AG04450 (cell line): ENCODE data around the gene CBLN3. TPM values are rescaled to one million over a fixed set of nuclear protein-coding genes. Genes with fewer than 3 reads are reported as not detected.
A peak's percentile ranks its signal among the peaks of the same experiment; 100 is the strongest.

Experiments used
- CTCF ChIA-PET: fragments of 300-600, 350-600 bp; formaldehyde crosslinking; extraction: SDS; loops from one replicate; lab custom pipeline; 2022; ENCODE audit warnings: antibody characterized with exemption, inconsistent platforms; lab: Charles Lee
- POLR2A ChIA-PET: fragments of 350-600 bp; formaldehyde crosslinking; extraction: SDS; loops from one replicate; lab custom pipeline; 2021; ENCODE audit warnings: antibody characterized with exemption, inconsistent platforms; lab: Yijun Ruan, JAX
- DNase-seq: peaks from one replicate; pipeline ENCODE4 v3.0.0-alpha.2; 2011; ENCODE audit warnings: low read depth, low spot score
- H3K27ac ChIP-seq: one replicate; pipeline ENCODE4 v1.5.1; 2012; ENCODE audit warnings: low read depth, low read length, control low read depth
- H3K27me3 ChIP-seq: one replicate; pipeline ENCODE4 v1.6.0; 2012; ENCODE audit warnings: low read length; ENCODE audit not compliant: control insufficient read depth, insufficient read depth
- H3K4me3 ChIP-seq: 2 replicates; pipeline ENCODE4 v1.5.1; 2011; ENCODE audit warnings: mild to moderate bottlenecking, low read depth, low read length, control low read depth
- H3K9me3 ChIP-seq: 2 replicates; pipeline ENCODE4 v1.5.1; 2012; ENCODE audit warnings: low read length; ENCODE audit not compliant: control insufficient read depth, insufficient read depth
- CTCF ChIP-seq: IDR thresholded peaks from 2 replicates; pipeline ENCODE4 v1.5.1; 2011; ENCODE audit warnings: low read depth, low read length, control low read depth, inconsistent platforms
- polyA plus RNA-seq: library from polyadenylated mRNA; depleted of rRNA; stranded (reverse); fragments of >200 nt; gene quantifications from 2 replicates; pipeline ENCODE4 v1.2.3, GENCODE V29; 2011

Gene CBLN3
- polyA plus RNA-seq, 1 experiment: 1.8 TPM

DNA sequence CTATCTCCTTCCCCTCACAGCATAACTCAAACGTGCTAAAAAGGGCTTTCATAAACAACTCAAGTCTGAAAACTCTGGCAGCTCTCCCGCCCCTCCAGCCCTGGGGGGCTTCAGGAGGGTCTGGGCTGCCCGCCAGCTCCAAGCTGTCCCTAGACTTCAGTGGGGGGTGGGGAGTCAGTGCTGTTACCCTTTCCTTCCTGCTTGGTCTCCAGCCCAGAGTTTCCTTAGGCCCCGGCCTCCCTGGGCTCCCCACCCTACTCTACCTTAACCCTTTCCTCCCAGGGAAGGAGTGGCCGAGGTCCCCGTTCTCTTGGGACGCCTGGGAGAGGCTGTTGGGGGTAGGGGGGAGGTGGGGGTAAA is 31.2 kb downstream of the CBLN3 start:
- no peak overlapping the region for H3K27ac ChIP-seq
- ChIA-PET CTCF (interaction anchor here (0.7 to 4.4 kb wide), 5 partner anchors 13 to 284 kb away, joined by 5 to 19 read pairs (median 8); no protein-coding TSS in a partner anchor), POLR2A (interaction anchor here (1.0 to 1.5 kb wide), 3 partner anchors 31 to 38 kb away, joined by 3 to 6 read pairs (median 4); partner anchors contain the start of genes CBLN3 and KHNYN)
- DNase-seq: no peak
- H3K27me3 ChIP-seq: no peaks in the 10 kb centered on the region
- no peaks in the 10 kb centered on the region for H3K9me3 ChIP-seq
- TF ChIP-seq CTCF: no peak
- H3K4me3 ChIP-seq: peak overlapping the region; percentile 66

DNA sequence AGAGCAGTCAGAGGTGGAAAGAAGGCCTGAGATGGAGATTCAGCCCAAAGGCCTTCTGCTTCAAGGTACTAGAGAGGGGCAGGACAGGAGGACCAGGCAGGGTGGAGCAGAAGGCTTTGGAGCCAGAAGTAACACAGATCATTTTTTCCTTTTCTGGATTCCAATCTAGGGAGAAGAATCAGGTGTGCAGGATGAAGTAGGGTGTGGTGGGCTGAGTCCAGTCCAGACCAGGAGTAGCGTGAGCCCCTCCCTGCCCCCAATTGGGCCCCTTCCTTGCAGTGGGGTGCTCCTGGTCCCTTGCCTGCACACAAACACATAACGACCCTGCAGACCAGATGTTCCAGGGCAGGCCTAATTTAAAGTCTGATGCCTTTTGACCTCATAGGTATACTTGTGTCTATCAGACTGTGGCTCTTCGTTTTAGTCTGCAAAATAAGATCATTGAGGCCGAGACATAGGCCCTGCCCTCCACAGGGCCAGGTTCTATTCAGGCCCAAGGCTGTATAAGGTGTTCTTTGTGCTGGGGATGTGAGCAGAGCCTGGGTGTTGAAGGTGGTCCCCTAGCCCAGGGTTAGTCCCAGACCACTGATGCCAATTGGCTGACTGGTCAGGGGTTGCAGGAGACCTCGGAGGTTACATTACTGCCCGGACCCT is 31.7 kb downstream of the CBLN3 start:
- no peak for TF ChIP-seq CTCF
- POLR2A ChIA-PET: no interaction called here
- no peak for DNase-seq
- Histone ChIP-seq H3K9me3 (no peaks in the 10 kb centered on the region), H3K27me3 (no peaks in the 10 kb centered on the region), H3K27ac (no peak overlapping the region), H3K4me3 (no peak overlapping the region)
- CTCF ChIA-PET: interaction anchor here (1.1 to 4.4 kb wide), 3 partner anchors 34 to 90 kb away, joined by 4 to 19 read pairs (median 11); partner anchors contain the start of gene CIDEB

GRCh38 chr14:24395609-24396582 is 33.6 kb downstream of the CBLN3 start:
- H3K27ac ChIP-seq: no peak overlapping the region
- DNase-seq: no peak
- TF ChIP-seq CTCF: no peak
- H3K4me3 ChIP-seq: no peak overlapping the region
- POLR2A ChIA-PET: no interaction called here
- no peaks in the 10 kb centered on the region for H3K27me3 ChIP-seq
- H3K9me3 ChIP-seq: no peaks in the 10 kb centered on the region
- CTCF ChIA-PET: interaction anchor here (0.9 to 1.2 kb wide), 3 partner anchors 31 to 88 kb away, joined by 3 to 5 read pairs (median 5); partner anchors contain the start of gene CIDEB

- TF ChIP-seq CTCF: no peak
- Histone ChIP-seq H3K27me3 (no peaks in the 10 kb centered on the region), H3K4me3 (no peak overlapping the region), H3K9me3 (no peaks in the 10 kb centered on the region), H3K27ac (no peak overlapping the region)
- POLR2A ChIA-PET: no interaction called here
- no peak for DNase-seq
- CTCF ChIA-PET: interaction anchor here (1.0 kb wide), 1 partner anchor 37 kb away, joined by 3 read pairs; no protein-coding TSS in a partner anchor
These were observed 35.2 kb downstream of the CBLN3 start for GRCh38 chr14:24394275-24394674.
